ENCODE measurements around the gene DLL1.

GRCh38 chr6:170243791-170244291 lies 47.0 kb downstream of the DLL1 start:
- TF ChIP-seq CTCF (IDR thresholded peaks at IDR 0.05 in 8 of 11, conservative IDR thresholded peaks at IDR 0.05 in 3 of 11): no peak
- peak in 2 of 3 donors; percentile 29 to 46 for TF ChIP-seq POLR2AphosphoS5 (IDR thresholded peaks at IDR 0.05)
- TF ChIP-seq POLR2A (IDR thresholded peaks at IDR 0.05): no peak

Data from spleen (tissue), 7 donors.